ENCODE results near the gene PTBP1. TPM values are rescaled to one million over a fixed set of nuclear protein-coding genes. Genes with fewer than 3 reads are reported as not detected.

PTBP1 gene
- total and polyA plus RNA-seq, 9 of the 15 experiments (the other 6 are each of a cell fraction or from before 2014, with no cell fraction given), result 14.0 to 759 (median 234) TPM

- TF ChIP-seq, protein P1, sequence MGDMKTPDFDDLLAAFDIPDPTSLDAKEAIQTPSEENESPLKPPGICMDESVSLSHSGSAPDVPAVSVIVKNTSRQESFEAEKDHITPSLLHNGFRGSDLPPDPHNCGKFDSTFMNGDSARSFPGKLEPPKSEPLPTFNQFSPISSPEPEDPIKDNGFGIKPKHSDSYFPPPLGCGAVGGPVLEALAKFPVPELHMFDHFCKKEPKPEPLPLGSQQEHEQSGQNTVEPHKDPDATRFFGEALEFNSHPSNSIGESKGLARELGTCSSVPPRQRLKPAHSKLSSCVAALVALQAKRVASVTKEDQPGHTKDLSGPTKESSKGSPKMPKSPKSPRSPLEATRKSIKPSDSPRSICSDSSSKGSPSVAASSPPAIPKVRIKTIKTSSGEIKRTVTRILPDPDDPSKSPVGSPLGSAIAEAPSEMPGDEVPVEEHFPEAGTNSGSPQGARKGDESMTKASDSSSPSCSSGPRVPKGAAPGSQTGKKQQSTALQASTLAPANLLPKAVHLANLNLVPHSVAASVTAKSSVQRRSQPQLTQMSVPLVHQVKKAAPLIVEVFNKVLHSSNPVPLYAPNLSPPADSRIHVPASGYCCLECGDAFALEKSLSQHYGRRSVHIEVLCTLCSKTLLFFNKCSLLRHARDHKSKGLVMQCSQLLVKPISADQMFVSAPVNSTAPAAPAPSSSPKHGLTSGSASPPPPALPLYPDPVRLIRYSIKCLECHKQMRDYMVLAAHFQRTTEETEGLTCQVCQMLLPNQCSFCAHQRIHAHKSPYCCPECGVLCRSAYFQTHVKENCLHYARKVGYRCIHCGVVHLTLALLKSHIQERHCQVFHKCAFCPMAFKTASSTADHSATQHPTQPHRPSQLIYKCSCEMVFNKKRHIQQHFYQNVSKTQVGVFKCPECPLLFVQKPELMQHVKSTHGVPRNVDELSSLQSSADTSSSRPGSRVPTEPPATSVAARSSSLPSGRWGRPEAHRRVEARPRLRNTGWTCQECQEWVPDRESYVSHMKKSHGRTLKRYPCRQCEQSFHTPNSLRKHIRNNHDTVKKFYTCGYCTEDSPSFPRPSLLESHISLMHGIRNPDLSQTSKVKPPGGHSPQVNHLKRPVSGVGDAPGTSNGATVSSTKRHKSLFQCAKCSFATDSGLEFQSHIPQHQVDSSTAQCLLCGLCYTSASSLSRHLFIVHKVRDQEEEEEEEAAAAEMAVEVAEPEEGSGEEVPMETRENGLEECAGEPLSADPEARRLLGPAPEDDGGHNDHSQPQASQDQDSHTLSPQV (IDR thresholded peaks at IDR 0.05), result peak; percentile 80; the same call in 1 of the 2 replicates
- no peak for TF ChIP-seq MEF2A (IDR thresholded peaks at IDR 0.05; ENCODE audit: control insufficient read depth, low read depth, low read length)
- no peak for TF ChIP-seq ZNF695 (CRISPR knock-in tag; IDR thresholded peaks at IDR 0.05)
- no peak for TF ChIP-seq GTF2A2 (tag; IDR thresholded peaks at IDR 0.05)
- TF ChIP-seq RAD21 (CRISPR knock-in tag; conservative IDR thresholded peaks at IDR 0.05 in 1 of 2, IDR thresholded peaks at IDR 0.05 in 1 of 2), result peak in 1 of 2 experiments; percentile 20; a peak in 2 of 4 replicates
- TF ChIP-seq RFX1 (IDR thresholded peaks at IDR 0.05), result no peak
- no peak for TF ChIP-seq FOXA1 (IDR thresholded peaks at IDR 0.05; ENCODE audit: borderline replicate concordance)
- no peak for TF ChIP-seq ZNF316 (IDR thresholded peaks at IDR 0.05)
- no peak for TF ChIP-seq CBX8 (IDR thresholded peaks at IDR 0.05; ENCODE audit: borderline replicate concordance, extremely low read depth, low read depth, low read length, poor library complexity, severe bottlenecking)
- TF ChIP-seq ETS2 (tag; IDR thresholded peaks at IDR 0.05; ENCODE audit: borderline replicate concordance, poor library complexity, severe bottlenecking), result no peak
- TF ChIP-seq, protein P2, sequence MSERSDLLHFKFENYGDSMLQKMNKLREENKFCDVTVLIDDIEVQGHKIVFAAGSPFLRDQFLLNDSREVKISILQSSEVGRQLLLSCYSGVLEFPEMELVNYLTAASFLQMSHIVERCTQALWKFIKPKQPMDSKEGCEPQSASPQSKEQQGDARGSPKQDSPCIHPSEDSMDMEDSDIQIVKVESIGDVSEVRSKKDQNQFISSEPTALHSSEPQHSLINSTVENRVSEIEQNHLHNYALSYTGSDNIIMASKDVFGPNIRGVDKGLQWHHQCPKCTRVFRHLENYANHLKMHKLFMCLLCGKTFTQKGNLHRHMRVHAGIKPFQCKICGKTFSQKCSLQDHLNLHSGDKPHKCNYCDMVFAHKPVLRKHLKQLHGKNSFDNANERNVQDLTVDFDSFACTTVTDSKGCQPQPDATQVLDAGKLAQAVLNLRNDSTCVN (CRISPR knock-in tag; IDR thresholded peaks at IDR 0.05), result no peak; the same call in 1 of the 2 replicates
- TF ChIP-seq POLR2AphosphoS2 (IDR thresholded peaks at IDR 0.05; ENCODE audit: low read length), result no peak
- TF ChIP-seq ZBTB49 (CRISPR knock-in tag; IDR thresholded peaks at IDR 0.05; ENCODE audit: borderline replicate concordance), result no peak
- TF ChIP-seq TFAP4 (CRISPR knock-in tag; IDR thresholded peaks at IDR 0.05; ENCODE audit: borderline replicate concordance), result peak; percentile 42; the same call in 1 of the 2 replicates
- no peak for TF ChIP-seq CGGBP1 (CRISPR knock-in tag; IDR thresholded peaks at IDR 0.05)
- 0 out of 2 replicates have a peak, but pooled peaks have one; percentile 29 for TF ChIP-seq ZNF175 (CRISPR knock-in tag; IDR thresholded peaks at IDR 0.05; ENCODE audit: low read depth)
- no peak for TF ChIP-seq SMARCA5 (IDR thresholded peaks at IDR 0.05)
- peak; percentile 76 for TF ChIP-seq POLR2G (IDR thresholded peaks at IDR 0.05; ENCODE audit: low read depth, low read length)
These were observed 26.4 kb downstream of the PTBP1 start (continued) for GRCh38 chr19:823565-824121.

Data from K562 (cell line).